ENCODE results near the gene TNMD. TPM values are rescaled to one million over a fixed set of nuclear protein-coding genes. Genes with fewer than 3 reads are reported as not detected.

TNMD gene
- total RNA-seq, 1 donor from 2014 or later, result not detected

- H3K27ac Mint-ChIP-seq (ENCODE audit: unreplicated experiment), result no peak overlapping the region
- no peaks in the 10 kb centered on the region for H3K4me1 Mint-ChIP-seq (ENCODE audit: low read depth, unreplicated experiment)
- H3K36me3 Mint-ChIP-seq (ENCODE audit: unreplicated experiment), result no peaks in the 10 kb centered on the region
- TF ChIP-seq CTCF (IDR thresholded peaks at IDR 0.05; ENCODE audit: partially characterized antibody, unreplicated experiment), result no peak
- H3K9me3 Mint-ChIP-seq (ENCODE audit: unreplicated experiment), result no peaks in the 10 kb centered on the region
- no peak for DNase-seq
- no peaks in the 10 kb centered on the region for H3K27me3 Mint-ChIP-seq (ENCODE audit: unreplicated experiment)
- H3K4me3 Mint-ChIP-seq (ENCODE audit: unreplicated experiment), result no peak overlapping the region
Measured at GRCh38 chrX:100600758-100601157, 16.0 kb downstream of the TNMD start.

GRCh38 chrX:100606753-100607152 is 22.0 kb downstream of the TNMD start:
- Mint-ChIP-seq H3K36me3 (ENCODE audit: unreplicated experiment) (no peaks in the 10 kb centered on the region), H3K4me3 (ENCODE audit: unreplicated experiment) (no peak overlapping the region), H3K4me1 (ENCODE audit: low read depth, unreplicated experiment) (no peaks in the 10 kb centered on the region), H3K27ac (ENCODE audit: unreplicated experiment) (no peak overlapping the region), H3K9me3 (ENCODE audit: unreplicated experiment) (peaks cover 1% of the 10 kb centered on the region), H3K27me3 (ENCODE audit: unreplicated experiment) (no peaks in the 10 kb centered on the region)
- no peak for DNase-seq
- no peak for TF ChIP-seq CTCF (IDR thresholded peaks at IDR 0.05; ENCODE audit: partially characterized antibody, unreplicated experiment)

- no peak overlapping the region for H3K4me3 Mint-ChIP-seq (ENCODE audit: unreplicated experiment)
- no peaks in the 10 kb centered on the region for H3K4me1 Mint-ChIP-seq (ENCODE audit: low read depth, unreplicated experiment)
- peaks cover 1% of the 10 kb centered on the region for H3K9me3 Mint-ChIP-seq (ENCODE audit: unreplicated experiment)
- no peak for DNase-seq
- no peak overlapping the region for H3K27ac Mint-ChIP-seq (ENCODE audit: unreplicated experiment)
- H3K27me3 Mint-ChIP-seq (ENCODE audit: unreplicated experiment), result no peaks in the 10 kb centered on the region
- TF ChIP-seq CTCF (IDR thresholded peaks at IDR 0.05; ENCODE audit: partially characterized antibody, unreplicated experiment), result no peak
- H3K36me3 Mint-ChIP-seq (ENCODE audit: unreplicated experiment), result no peaks in the 10 kb centered on the region
Measured at GRCh38 chrX:100609591-100609990, 24.9 kb downstream of the TNMD start.

- no peak overlapping the region for H3K4me3 Mint-ChIP-seq (ENCODE audit: unreplicated experiment)
- no peaks in the 10 kb centered on the region for H3K27me3 Mint-ChIP-seq (ENCODE audit: unreplicated experiment)
- no peak for DNase-seq
- H3K27ac Mint-ChIP-seq (ENCODE audit: unreplicated experiment), result no peak overlapping the region
- TF ChIP-seq CTCF (IDR thresholded peaks at IDR 0.05; ENCODE audit: partially characterized antibody, unreplicated experiment), result no peak
- H3K9me3 Mint-ChIP-seq (ENCODE audit: unreplicated experiment), result no peaks in the 10 kb centered on the region
- no peaks in the 10 kb centered on the region for H3K36me3 Mint-ChIP-seq (ENCODE audit: unreplicated experiment)
- H3K4me1 Mint-ChIP-seq (ENCODE audit: low read depth, unreplicated experiment), result no peaks in the 10 kb centered on the region
Measured at GRCh38 chrX:100611951-100612350, 27.2 kb downstream of the TNMD start.

- Mint-ChIP-seq H3K27ac (ENCODE audit: unreplicated experiment) (no peak overlapping the region), H3K36me3 (ENCODE audit: unreplicated experiment) (no peaks in the 10 kb centered on the region), H3K9me3 (ENCODE audit: unreplicated experiment) (no peaks in the 10 kb centered on the region), H3K4me3 (ENCODE audit: unreplicated experiment) (no peak overlapping the region), H3K27me3 (ENCODE audit: unreplicated experiment) (no peaks in the 10 kb centered on the region), H3K4me1 (ENCODE audit: low read depth, unreplicated experiment) (no peaks in the 10 kb centered on the region)
- no peak for DNase-seq
- peak; percentile 41 for TF ChIP-seq CTCF (IDR thresholded peaks at IDR 0.05; ENCODE audit: partially characterized antibody, unreplicated experiment)
Measured at GRCh38 chrX:100615005-100615404, 30.3 kb downstream of the TNMD start.

All from glutamatergic neuron (in vitro differentiated cells).